Placental epithelial cell (primary cell): ENCODE data around the gene PDE4B. TPM values are rescaled to one million over a fixed set of nuclear protein-coding genes. Genes with fewer than 3 reads are reported as not detected.

Experiments
- small RNA-seq: library from RNA; depleted of rRNA; stranded (forward); fragments of <200 nt; gene quantifications from one replicate; pipeline ENCODE3, GENCODE V24; 2012
- total RNA-seq: library from RNA; depleted of rRNA; stranded (reverse); fragments of >200 nt; gene quantifications from 2 replicates; pipeline ENCODE4 v1.2.3, GENCODE V29; 2012

The PDE4B gene
- under 0.01 TPM in 1 of 2 replicates, not detected in the other for total RNA-seq

DNA sequence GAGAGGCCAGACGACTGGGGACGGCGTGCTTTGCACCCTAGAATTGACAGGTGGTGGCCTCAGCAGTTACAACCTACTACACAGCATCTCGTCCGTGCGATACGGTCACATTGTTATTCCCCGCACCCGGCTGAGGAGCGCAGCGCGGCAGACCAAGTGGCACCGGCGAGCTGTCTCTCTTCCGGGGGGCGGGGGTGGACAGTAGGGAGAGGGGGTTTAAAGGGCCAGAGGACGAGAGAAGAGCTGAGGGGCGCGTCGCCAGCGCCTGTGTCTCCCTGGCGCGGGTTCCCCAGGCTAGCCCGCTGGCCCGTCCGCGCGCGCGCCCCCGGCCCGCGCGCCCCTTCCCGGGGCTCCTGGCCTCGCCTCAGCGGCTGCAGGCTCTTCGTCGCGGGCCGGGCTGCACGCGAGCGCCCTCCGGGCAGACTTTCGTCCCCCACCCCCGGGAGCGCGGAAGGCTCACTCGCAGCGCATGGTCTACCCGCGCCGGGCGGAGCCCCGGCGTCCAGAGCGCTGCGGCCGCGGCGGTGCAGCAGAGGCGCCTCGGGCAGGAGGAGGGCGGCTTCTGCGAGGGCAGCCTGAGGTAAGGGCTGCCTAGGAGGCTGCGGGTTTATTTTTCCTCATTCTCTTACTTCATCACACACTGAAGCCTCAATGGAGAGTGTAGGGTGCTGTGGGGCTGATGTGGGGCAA lies at the start of gene PDE4B:
TSS of gene PDE4B (plus strand) at position 227 of the 690 bp plus-strand sequence.

Small RNAs within 50 kb of the gene (small RNA-seq; reads per million reads assigned to genes)
- gene RN7SL854P (not detected), gene RNU4-88P (not detected)
